GM21528 (cell line): ENCODE data around the gene TNS4.

ENCODE experiments used
- ATAC-seq: cut with Tn5 transposase; IDR thresholded peaks from one replicate; pipeline ENCODE4 v1.9.1; 2021; ENCODE audit warnings: mild to moderate bottlenecking, moderate library complexity; ENCODE audit not compliant: unreplicated experiment, low FRiP score

The TNS4 gene

GRCh38 chr17:40495140-40495539 is 6.3 kb downstream of the TNS4 start:
- ATAC-seq, result no peak

- no peak for ATAC-seq
Measured at GRCh38 chr17:40493697-40494096, 7.7 kb downstream of the TNS4 start.

GRCh38 chr17:40491486-40491885 is 9.9 kb downstream of the TNS4 start:
- ATAC-seq, result no peak

GRCh38 chr17:40490982-40491381 is 10.4 kb downstream of the TNS4 start:
- no peak for ATAC-seq

- ATAC-seq, result no peak
Measured at GRCh38 chr17:40490289-40490853, 11.1 kb downstream of the TNS4 start.

- ATAC-seq, result no peak
Measured at GRCh38 chr17:40487371-40488020, 13.9 kb downstream of the TNS4 start.

- no peak for ATAC-seq
Measured at GRCh38 chr17:40486522-40487370, 14.7 kb downstream of the TNS4 start.

- no peak for ATAC-seq
Measured at GRCh38 chr17:40485851-40486521, 15.4 kb downstream of the TNS4 start.

- ATAC-seq, result no peak
Measured at GRCh38 chr17:40484973-40485530, 16.4 kb downstream of the TNS4 start.

- no peak for ATAC-seq
Measured at GRCh38 chr17:40484285-40484972, 17.0 kb downstream of the TNS4 start.

- ATAC-seq, result no peak
Measured at GRCh38 chr17:40483679-40484078, 17.7 kb downstream of the TNS4 start.

GRCh38 chr17:40482722-40483121 is 18.7 kb downstream of the TNS4 start:
- no peak for ATAC-seq

GRCh38 chr17:40481106-40481505 is 20.3 kb downstream of the TNS4 start:
- ATAC-seq, result no peak

GRCh38 chr17:40480501-40481003 is 20.9 kb downstream of the TNS4 start:
- ATAC-seq, result no peak

- no peak for ATAC-seq
Measured at GRCh38 chr17:40479754-40480480, 21.5 kb downstream of the TNS4 start.

- no peak for ATAC-seq
Measured at GRCh38 chr17:40478486-40478885, 22.9 kb downstream of the TNS4 start.

- no peak for ATAC-seq
Measured at GRCh38 chr17:40477796-40478195, 23.6 kb downstream of the TNS4 start.

- ATAC-seq, result no peak
Measured at GRCh38 chr17:40475234-40475908, 26.1 kb downstream of the TNS4 start.
